SU-DHL-6 (cell line): ENCODE measurements around the gene CACNA2D1.
"Not testable (repeated sequence)": the region's sequence is repeated elsewhere in the genome, so short reads cannot be mapped to it uniquely, and the experiment has no call there.

Experiments used
- H2AFZ ChIP-seq: fragments of 200-600 bp; sonication (generic); 2 replicates; pipeline ENCODE4 v1.6.1; 2014; ENCODE audit warnings: low read depth, mild to moderate bottlenecking, moderate library complexity, mixed read lengths, antibody characterized with exemption, low read length; ENCODE audit not compliant: severe bottlenecking
- H3F3A ChIP-seq: fragments of 200-600 bp; shearing (Covaris generic); 2 replicates; pipeline ENCODE4 v1.6.0; 2016; ENCODE audit warnings: antibody characterized with exemption, mild to moderate bottlenecking; ENCODE audit not compliant: insufficient read depth
- H3K27ac ChIP-seq: fragments of 200-600 bp; sonication (generic); 2 replicates; pipeline ENCODE4 v1.5.1; 2016; ENCODE audit warnings: low read depth, mild to moderate bottlenecking, low read length, moderate library complexity, mixed read lengths
- H3K27me3 ChIP-seq: fragments of 200-600 bp; sonication (generic), shearing (Covaris generic); 2 replicates; pipeline ENCODE4 v1.6.0; 2014; ENCODE audit warnings: mild to moderate bottlenecking, low read length
- H3K36me3 ChIP-seq: fragments of 200-600 bp; sonication (generic); 2 replicates; pipeline ENCODE4 v1.6.1; 2014; ENCODE audit warnings: mild to moderate bottlenecking, low read length, mixed read lengths
- H3K4me2 ChIP-seq: fragments of 300-600, 200-600 bp; shearing (Covaris generic), sonication (generic); 2 replicates; pipeline ENCODE4 v1.6.0; 2014; ENCODE audit warnings: low read length, low read depth, mild to moderate bottlenecking; ENCODE audit not compliant: poor library complexity, severe bottlenecking
- H3K4me3 ChIP-seq: fragments of 200-600 bp; sonication (generic); 2 replicates; pipeline ENCODE4 v1.5.1; 2014; ENCODE audit warnings: antibody characterized with exemption, low read length, mild to moderate bottlenecking, mixed read lengths; ENCODE audit not compliant: insufficient read depth, poor library complexity, severe bottlenecking
- H3K79me2 ChIP-seq: fragments of 200-600 bp; sonication (generic); 2 replicates; pipeline ENCODE4 v1.6.1; 2014; ENCODE audit warnings: mild to moderate bottlenecking, low read length, moderate library complexity; ENCODE audit not compliant: insufficient read depth
- H3K9ac ChIP-seq: fragments of 200-600 bp; sonication (generic); 2 replicates; pipeline ENCODE4 v1.7.0; 2014; ENCODE audit warnings: mild to moderate bottlenecking, low read length
- H3K9me2 ChIP-seq: fragments of 200-600 bp; sonication (generic); replicated peaks from 2 replicates; pipeline ENCODE4 v1.6.1; 2014; ENCODE audit warnings: low read length; ENCODE audit not compliant: insufficient read depth
- H3K9me3 ChIP-seq: fragments of 200-600 bp; sonication (generic); 2 replicates; pipeline ENCODE4 v1.6.1; 2014; ENCODE audit warnings: low read length, mixed read lengths; ENCODE audit not compliant: insufficient read depth
- H4K20me1 ChIP-seq: fragments of 200-600 bp; sonication (generic); 2 replicates; pipeline ENCODE4 v1.6.1; 2014; ENCODE audit warnings: low read depth, mild to moderate bottlenecking, antibody characterized with exemption, low read length, moderate library complexity, mixed read lengths
- CTCF ChIP-seq: fragments of 200-600 bp; sonication (generic); IDR thresholded peaks from one replicate; pipeline ENCODE4 v1.5.1; 2017; ENCODE audit warnings: antibody characterized with exemption, mild to moderate bottlenecking, low read length, moderate library complexity; ENCODE audit not compliant: insufficient read depth, poor library complexity, severe bottlenecking
- EZH2phosphoT487 ChIP-seq: fragments of 200-600 bp; sonication (generic), shearing (Covaris generic); conservative IDR thresholded peaks from 2 replicates; pipeline ENCODE4 v1.6.1; 2018; ENCODE audit warnings: mild to moderate bottlenecking, antibody characterized with exemption, low read length, moderate library complexity, mixed read lengths

Gene CACNA2D1

GRCh38 chr7:82390936-82391335, 52.6 kb downstream of the CACNA2D1 start:
- H3K4me3 ChIP-seq: no peak overlapping the region
- TF ChIP-seq CTCF (no peak), EZH2phosphoT487 (no peak)
- no peaks in the 10 kb centered on the region for H3K27me3 ChIP-seq
- no peaks in the 10 kb centered on the region for H3K9me2 ChIP-seq
- no peak overlapping the region for H3K9ac ChIP-seq
- no peak overlapping the region for H3K27ac ChIP-seq
- H4K20me1 ChIP-seq: no peaks in the 10 kb centered on the region
- no peaks in the 10 kb centered on the region for H3K36me3 ChIP-seq
- no peaks in the 10 kb centered on the region for H3F3A ChIP-seq
- H3K9me3 ChIP-seq: peaks cover 9% of the 10 kb centered on the region; the same call in 1 of the 2 replicates
- no peak overlapping the region for H2AFZ ChIP-seq
- no peaks in the 10 kb centered on the region for H3K79me2 ChIP-seq
- H3K4me2 ChIP-seq: no peak overlapping the region

DNA sequence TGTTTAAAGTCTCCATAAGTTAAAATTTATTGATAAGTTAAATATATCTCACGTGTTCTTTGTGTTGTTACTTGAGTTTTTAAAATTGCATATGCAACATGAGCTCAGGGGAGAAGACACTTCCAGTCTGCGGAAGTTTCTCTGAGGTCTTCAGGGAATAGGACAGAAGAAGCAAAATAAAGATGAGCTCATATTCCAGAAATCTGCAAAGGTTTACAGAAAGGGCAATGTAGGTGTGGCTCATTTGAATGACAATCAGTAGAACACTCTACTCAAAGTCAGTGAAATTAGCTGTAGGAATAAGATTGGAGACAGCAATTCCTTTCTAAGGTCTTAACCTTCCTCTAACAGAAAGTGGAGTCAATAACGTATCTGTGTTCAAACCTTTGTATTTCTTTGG, 53.7 kb downstream of the CACNA2D1 start:
- Histone ChIP-seq H3K79me2 (no peaks in the 10 kb centered on the region), H3K27me3 (no peaks in the 10 kb centered on the region), H3K4me2 (no peak overlapping the region), H3K9me2 (no peaks in the 10 kb centered on the region), H3K9me3 (peaks cover 9% of the 10 kb centered on the region; the same call in 1 of the 2 replicates), H3K36me3 (no peaks in the 10 kb centered on the region), H4K20me1 (no peaks in the 10 kb centered on the region), H3K4me3 (no peak overlapping the region), H2AFZ (no peak overlapping the region), H3K9ac (no peak overlapping the region), H3K27ac (no peak overlapping the region), H3F3A (no peaks in the 10 kb centered on the region)
- TF ChIP-seq CTCF (no peak), EZH2phosphoT487 (no peak)

- Histone ChIP-seq H3K79me2 (no peaks in the 10 kb centered on the region), H3K36me3 (no peaks in the 10 kb centered on the region), H3K4me3 (no peak overlapping the region), H3K9ac (no peak overlapping the region), H3K27ac (no peak overlapping the region), H3K27me3 (no peaks in the 10 kb centered on the region), H4K20me1 (no peaks in the 10 kb centered on the region), H3K9me3 (peaks cover 9% of the 10 kb centered on the region; the same call in 1 of the 2 replicates), H3K9me2 (no peaks in the 10 kb centered on the region), H3F3A (no peaks in the 10 kb centered on the region), H2AFZ (no peak overlapping the region), H3K4me2 (no peak overlapping the region)
- TF ChIP-seq CTCF (no peak), EZH2phosphoT487 (no peak)
These were observed 55.4 kb downstream of the CACNA2D1 start for GRCh38 chr7:82388138-82388537.

GRCh38 chr7:82386571-82386970, 57.0 kb downstream of the CACNA2D1 start:
- not testable (repeated sequence) for H4K20me1 ChIP-seq, H3K79me2 ChIP-seq, H2AFZ ChIP-seq, H3K9me2 ChIP-seq, H3K36me3 ChIP-seq, H3K27me3 ChIP-seq, H3K4me3 ChIP-seq, H3K27ac ChIP-seq, H3K9ac ChIP-seq, H3F3A ChIP-seq, H3K9me3 ChIP-seq, H3K4me2 ChIP-seq
